H9 (cell line): Measurements from ENCODE around the gene ICAM2. TPM values are rescaled to one million over a fixed set of nuclear protein-coding genes. Genes with fewer than 3 reads are reported as not detected.

ENCODE experiments used
- DNase-seq: peaks from one replicate; pipeline ENCODE4 v3.0.0-alpha.2; 2017
- H2AFZ ChIP-seq: one replicate; pipeline ENCODE4 v1.6.1; 2013; ENCODE audit warnings: mild to moderate bottlenecking, low read length, control low read depth, moderate library complexity
- H2AK5ac ChIP-seq: 2 replicates; pipeline ENCODE4 v1.6.1; 2013; ENCODE audit warnings: low read length, control low read depth, mixed read lengths; ENCODE audit not compliant: insufficient read length
- H2BK120ac ChIP-seq: one replicate; pipeline ENCODE4 v1.6.1; 2013; ENCODE audit warnings: low read depth, mild to moderate bottlenecking, low read length, control low read depth, inconsistent platforms; ENCODE audit not compliant: poor library complexity, severe bottlenecking
- H2BK12ac ChIP-seq: 2 replicates; pipeline ENCODE4 v1.6.1; 2013; ENCODE audit warnings: low read length, control low read depth, mixed read lengths, low read depth; ENCODE audit not compliant: insufficient read length
- H2BK15ac ChIP-seq: 2 replicates; pipeline ENCODE4 v1.6.1; 2013; ENCODE audit warnings: low read depth, low read length, control low read depth
- H2BK20ac ChIP-seq: one replicate; pipeline ENCODE4 v1.6.1; 2013; ENCODE audit warnings: low read depth, mild to moderate bottlenecking, low read length, control low read depth, inconsistent platforms; ENCODE audit not compliant: poor library complexity, severe bottlenecking
- H2BK5ac ChIP-seq: 2 replicates; pipeline ENCODE4 v1.6.1; 2013; ENCODE audit warnings: low read length, control low read depth, mixed read lengths; ENCODE audit not compliant: insufficient read length
- H3K14ac ChIP-seq: 2 replicates; pipeline ENCODE4 v1.6.1; 2013; ENCODE audit warnings: low read length, control low read depth; ENCODE audit not compliant: insufficient read depth
- H3K18ac ChIP-seq: 2 replicates; pipeline ENCODE4 v1.6.1; 2013; ENCODE audit warnings: low read depth, mild to moderate bottlenecking, mixed read lengths, low read length, control low read depth; ENCODE audit not compliant: insufficient read length
- H3K23ac ChIP-seq: 2 replicates; pipeline ENCODE4 v1.6.1; 2013; ENCODE audit warnings: low read length, control low read depth, mixed read lengths, low read depth; ENCODE audit not compliant: insufficient read length
- H3K23me2 ChIP-seq: 2 replicates; pipeline ENCODE4 v1.6.1; 2013; ENCODE audit warnings: low read depth, mild to moderate bottlenecking, mixed read lengths, low read length, control low read depth; ENCODE audit not compliant: insufficient read length, poor library complexity, severe bottlenecking
- H3K27ac ChIP-seq: 2 replicates; pipeline ENCODE4 v1.5.1; 2013; ENCODE audit warnings: low read length, control low read depth, mixed read lengths, low read depth; ENCODE audit not compliant: insufficient read length
- H3K27me3 ChIP-seq: 2 replicates; pipeline ENCODE4 v1.6.1; 2013; ENCODE audit warnings: low read length, control low read depth, inconsistent platforms; ENCODE audit not compliant: insufficient read depth
- H3K4ac ChIP-seq: 2 replicates; pipeline ENCODE4 v1.6.1; 2013; ENCODE audit warnings: low read depth, mild to moderate bottlenecking, control low read depth, inconsistent platforms, low read length, moderate library complexity
- H3K4me1 ChIP-seq: 2 replicates; pipeline ENCODE4 v1.6.1; 2013; ENCODE audit warnings: low read length, control low read depth, inconsistent platforms; ENCODE audit not compliant: insufficient read depth
- H3K4me2 ChIP-seq: 2 replicates; pipeline ENCODE4 v1.6.1; 2013; ENCODE audit warnings: low read length, control low read depth, mixed read lengths; ENCODE audit not compliant: insufficient read length, insufficient read depth
- H3K56ac ChIP-seq: 2 replicates; pipeline ENCODE4 v1.6.1; 2013; ENCODE audit warnings: low read depth, mild to moderate bottlenecking, mixed read lengths, low read length, control low read depth; ENCODE audit not compliant: insufficient read length
- H3K79me1 ChIP-seq: 2 replicates; pipeline ENCODE4 v1.6.1; 2013; ENCODE audit warnings: low read depth, mild to moderate bottlenecking, moderate library complexity, low read length, control low read depth, inconsistent platforms; ENCODE audit not compliant: insufficient read depth, poor library complexity, severe bottlenecking
- H3K79me2 ChIP-seq: 2 replicates; pipeline ENCODE4 v1.6.1; 2013; ENCODE audit warnings: low read length, control low read depth, inconsistent platforms; ENCODE audit not compliant: insufficient read depth
- H3K9ac ChIP-seq: 2 replicates; pipeline ENCODE4 v1.6.1; 2013; ENCODE audit warnings: low read length, control low read depth, mixed read lengths; ENCODE audit not compliant: insufficient read length; ENCODE audit errors: extremely low read depth
- H3K9me3 ChIP-seq: one replicate; pipeline ENCODE4 v1.6.1; 2013; ENCODE audit warnings: low read depth, low read length, inconsistent platforms; ENCODE audit not compliant: control insufficient read depth
- H3T11ph ChIP-seq: one replicate; pipeline ENCODE4 v1.6.1; 2013; ENCODE audit warnings: mild to moderate bottlenecking, low read length, control low read depth, inconsistent platforms
- H4K20me1 ChIP-seq: one replicate; pipeline ENCODE4 v1.6.1; 2013; ENCODE audit not compliant: control insufficient read depth, insufficient read length, insufficient read depth
- H4K5ac ChIP-seq: 2 replicates; pipeline ENCODE4 v1.6.1; 2013; ENCODE audit warnings: low read depth, mild to moderate bottlenecking, mixed read lengths, low read length, control low read depth; ENCODE audit not compliant: insufficient read length
- H4K8ac ChIP-seq: replicated peaks from 2 replicates; pipeline ENCODE4 v1.6.1; 2013; ENCODE audit warnings: low read length, control low read depth, mixed read lengths, low read depth; ENCODE audit not compliant: insufficient read length
- H4K91ac ChIP-seq: 2 replicates; pipeline ENCODE4 v1.6.1; 2013; ENCODE audit warnings: low read depth, mild to moderate bottlenecking, moderate library complexity, mixed read lengths, low read length, control low read depth; ENCODE audit not compliant: insufficient read length
- H3K27ac Mint-ChIP-seq, 3 experiments: 2 replicates in 2 of 3; 3 replicates in 1 of 3; pipeline ENCODE4 v1.8.0; 2020 to 2021; ENCODE audit warnings: mixed read lengths in 3 of 3, mild to moderate bottlenecking in 1 of 3, moderate library complexity in 1 of 3
- H3K27me3 Mint-ChIP-seq: 2 replicates; pipeline ENCODE4 v1.8.0; 2021; ENCODE audit warnings: low read depth, mild to moderate bottlenecking, moderate library complexity, mixed read lengths
- H3K36me3 Mint-ChIP-seq, 3 experiments: 2 replicates in 2 of 3; 3 replicates in 1 of 3; pipeline ENCODE4 v1.8.0; 2020 to 2021; ENCODE audit warnings: low read depth in 3 of 3, mixed read lengths in 3 of 3; ENCODE audit not compliant: insufficient read depth in 1 of 3
- H3K4me1 Mint-ChIP-seq, 2 experiments: 2 replicates each; pipeline ENCODE4 v1.8.0; 2020; ENCODE audit warnings: mixed read lengths in 2 of 2
- H3K4me3 Mint-ChIP-seq, 2 experiments: 2 replicates in 1 of 2; 3 replicates in 1 of 2; pipeline ENCODE4 v1.8.0; 2020 to 2021; ENCODE audit warnings: mild to moderate bottlenecking in 2 of 2, mixed read lengths in 2 of 2, moderate library complexity in 1 of 2
- H3K9me3 Mint-ChIP-seq, 2 experiments: 2 replicates in 1 of 2; 3 replicates in 1 of 2; pipeline ENCODE4 v1.8.0; 2020; ENCODE audit warnings: mild to moderate bottlenecking in 2 of 2, mixed read lengths in 2 of 2, moderate library complexity in 1 of 2
- WGBS: extraction: QIAGEN DNeasy Blood & Tissue Kit; methylation state at CpG from one replicate; pipeline ENCODE4 v1.1.7; 2013; ENCODE audit warnings: missing lambda C conversion rate, low lambda C conversion rate, mixed read lengths; ENCODE audit not compliant: insufficient read length; ENCODE audit errors: extremely low coverage; 5-methylcytosine and 5-hydroxymethylcytosine counted together
- total RNA-seq: library from RNA; stranded (reverse); gene quantifications from 2 replicates; pipeline ENCODE4 v1.2.1, GENCODE V29; 2021
- TF ChIP-seq, protein P1 (sequence below): fragments of 200-600 bp; sonication (generic); conservative IDR thresholded peaks from 3 replicates; pipeline ENCODE4 v1.8.0; 2021; ENCODE audit warnings: antibody characterized with exemption, mild to moderate bottlenecking

ICAM2 gene
- total RNA-seq, 1 experiment from 2014 or later, result 0.28 TPM

DNA sequence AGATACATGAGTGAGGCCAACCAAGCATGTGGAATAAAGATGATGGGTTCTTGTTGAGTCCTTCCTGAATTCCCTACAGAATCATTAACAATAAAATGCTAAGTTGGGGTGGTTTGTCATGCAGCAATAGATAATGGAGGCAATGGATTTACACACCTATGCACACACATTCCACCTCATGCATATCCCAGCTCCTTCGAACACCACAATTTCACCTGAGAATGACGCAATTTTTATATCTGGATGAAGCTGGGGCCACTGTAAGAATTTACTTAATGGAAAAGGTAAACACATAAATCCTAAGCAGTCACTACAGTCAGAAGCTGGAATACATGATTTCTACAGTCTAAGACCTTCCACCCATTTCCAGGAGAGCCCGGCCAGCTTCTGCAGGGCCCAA lies 49.8 kb upstream of the ICAM2 start:
- Histone ChIP-seq H3T11ph (no peak overlapping the region), H3K27me3 (no peaks in the 10 kb centered on the region), H3K4me2 (no peak overlapping the region), H3K56ac (no peak overlapping the region), H3K79me2 (no peaks in the 10 kb centered on the region), H2BK5ac (no peak overlapping the region), H2BK20ac (no peak overlapping the region), H4K5ac (no peak overlapping the region), H2BK15ac (no peak overlapping the region), H3K9me3 (peaks cover 9% of the 10 kb centered on the region), H3K9ac (no peak overlapping the region), H2BK12ac (no peak overlapping the region), H4K20me1 (no peaks in the 10 kb centered on the region), H3K18ac (no peak overlapping the region), H3K4ac (no peak overlapping the region), H4K91ac (no peak overlapping the region), H3K27ac (no peak overlapping the region), H3K23ac (no peak overlapping the region), H4K8ac (no peak overlapping the region), H3K4me1 (no peaks in the 10 kb centered on the region), H3K23me2 (no peaks in the 10 kb centered on the region), H3K79me1 (no peaks in the 10 kb centered on the region), H2AFZ (no peak overlapping the region), H3K14ac (no peak overlapping the region), H2AK5ac (no peak overlapping the region), H2BK120ac (no peak overlapping the region)
- Mint-ChIP-seq H3K27me3 (no peaks in the 10 kb centered on the region; the same call in 1 of the 2 replicates), H3K27ac (no peak overlapping the region), H3K4me1 (no peaks in the 10 kb centered on the region), H3K9me3 (peaks cover 16 to 18% of the 10 kb centered on the region in 2 experiments), H3K4me3 (no peak overlapping the region), H3K36me3 (peaks cover 28 to 34% (median 30%) of the 10 kb centered on the region in 3 experiments)
- WGBS, result no CpG with 5 or more reads among the region's 3 CpGs
- TF ChIP-seq, protein P1, sequence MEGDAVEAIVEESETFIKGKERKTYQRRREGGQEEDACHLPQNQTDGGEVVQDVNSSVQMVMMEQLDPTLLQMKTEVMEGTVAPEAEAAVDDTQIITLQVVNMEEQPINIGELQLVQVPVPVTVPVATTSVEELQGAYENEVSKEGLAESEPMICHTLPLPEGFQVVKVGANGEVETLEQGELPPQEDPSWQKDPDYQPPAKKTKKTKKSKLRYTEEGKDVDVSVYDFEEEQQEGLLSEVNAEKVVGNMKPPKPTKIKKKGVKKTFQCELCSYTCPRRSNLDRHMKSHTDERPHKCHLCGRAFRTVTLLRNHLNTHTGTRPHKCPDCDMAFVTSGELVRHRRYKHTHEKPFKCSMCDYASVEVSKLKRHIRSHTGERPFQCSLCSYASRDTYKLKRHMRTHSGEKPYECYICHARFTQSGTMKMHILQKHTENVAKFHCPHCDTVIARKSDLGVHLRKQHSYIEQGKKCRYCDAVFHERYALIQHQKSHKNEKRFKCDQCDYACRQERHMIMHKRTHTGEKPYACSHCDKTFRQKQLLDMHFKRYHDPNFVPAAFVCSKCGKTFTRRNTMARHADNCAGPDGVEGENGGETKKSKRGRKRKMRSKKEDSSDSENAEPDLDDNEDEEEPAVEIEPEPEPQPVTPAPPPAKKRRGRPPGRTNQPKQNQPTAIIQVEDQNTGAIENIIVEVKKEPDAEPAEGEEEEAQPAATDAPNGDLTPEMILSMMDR, result no peak
- DNase-seq, result no peak
